PFSK-1 (cell line): ENCODE data around the gene BRF1.

ENCODE experiments used
- FOXP2 ChIP-seq: optimal IDR thresholded peaks from 2 replicates; pipeline ENCODE3; 2011; ENCODE audit warnings: borderline replicate concordance, control low read depth, inconsistent platforms; ENCODE audit not compliant: insufficient read depth; ENCODE audit errors: extremely low read length, extremely low read depth
- POLR2AphosphoS5 ChIP-seq: IDR thresholded peaks from 2 replicates; pipeline ENCODE4 v1.6.1; 2012; ENCODE audit warnings: low read depth, mild to moderate bottlenecking, control low read depth, low read length, moderate library complexity
- SIN3A ChIP-seq: IDR thresholded peaks from 2 replicates; pipeline ENCODE4 v1.6.1; 2012; ENCODE audit warnings: mild to moderate bottlenecking, low read length, moderate library complexity, borderline replicate concordance; ENCODE audit not compliant: insufficient read depth
- TAF1 ChIP-seq: IDR thresholded peaks from 2 replicates; pipeline ENCODE4 v1.6.1; 2012; ENCODE audit warnings: low read length, control low read depth, borderline replicate concordance; ENCODE audit not compliant: insufficient read depth
- TF ChIP-seq, protein P1 (sequence below), 2 experiments: IDR thresholded peaks; 2 replicates each; pipeline versions ENCODE4 v1.6.1 to v1.8.0; 2011 to 2012; ENCODE audit warnings: low read depth in 2 of 2, low read length in 2 of 2, control low read depth in 1 of 2, inconsistent platforms in 1 of 2, mild to moderate bottlenecking in 1 of 2, moderate library complexity in 1 of 2; ENCODE audit not compliant: insufficient read depth in 1 of 2

Gene BRF1

DNA sequence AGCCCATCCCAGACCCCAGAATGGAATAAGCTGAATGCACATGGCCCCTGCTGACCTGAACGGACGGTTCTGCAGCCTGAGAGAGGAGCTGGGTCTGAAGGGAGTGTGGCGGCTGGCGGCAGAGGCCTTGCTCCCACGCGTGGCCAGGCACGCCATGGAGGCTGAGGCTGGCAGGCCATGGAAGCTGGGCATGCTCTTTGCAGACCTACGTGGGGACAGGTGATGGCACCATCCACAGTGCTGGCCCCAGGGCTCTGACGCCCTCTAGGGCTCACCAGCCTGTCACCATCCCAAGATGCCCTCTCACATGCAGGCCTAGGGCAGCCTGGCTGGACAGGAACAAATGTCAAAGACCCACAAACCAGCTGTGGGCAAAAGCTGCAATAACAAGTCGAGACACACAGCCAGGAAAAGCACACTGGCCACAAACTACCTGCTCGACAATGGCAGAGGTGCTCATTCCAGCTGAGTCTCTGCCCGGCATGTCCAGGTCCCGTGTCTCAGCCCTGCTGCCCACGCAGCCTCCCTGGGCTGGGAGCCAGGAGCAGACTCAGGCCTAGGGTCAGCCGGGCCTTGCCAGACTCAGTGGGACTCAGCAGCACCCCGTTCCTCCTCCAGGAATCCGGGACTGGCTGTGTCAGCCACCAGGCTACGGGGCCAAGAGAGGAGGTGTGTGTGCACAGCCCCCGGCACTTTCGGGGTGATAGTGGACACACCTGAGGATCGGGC, 32.8 kb downstream of the BRF1 start:
- TF ChIP-seq, protein P1, sequence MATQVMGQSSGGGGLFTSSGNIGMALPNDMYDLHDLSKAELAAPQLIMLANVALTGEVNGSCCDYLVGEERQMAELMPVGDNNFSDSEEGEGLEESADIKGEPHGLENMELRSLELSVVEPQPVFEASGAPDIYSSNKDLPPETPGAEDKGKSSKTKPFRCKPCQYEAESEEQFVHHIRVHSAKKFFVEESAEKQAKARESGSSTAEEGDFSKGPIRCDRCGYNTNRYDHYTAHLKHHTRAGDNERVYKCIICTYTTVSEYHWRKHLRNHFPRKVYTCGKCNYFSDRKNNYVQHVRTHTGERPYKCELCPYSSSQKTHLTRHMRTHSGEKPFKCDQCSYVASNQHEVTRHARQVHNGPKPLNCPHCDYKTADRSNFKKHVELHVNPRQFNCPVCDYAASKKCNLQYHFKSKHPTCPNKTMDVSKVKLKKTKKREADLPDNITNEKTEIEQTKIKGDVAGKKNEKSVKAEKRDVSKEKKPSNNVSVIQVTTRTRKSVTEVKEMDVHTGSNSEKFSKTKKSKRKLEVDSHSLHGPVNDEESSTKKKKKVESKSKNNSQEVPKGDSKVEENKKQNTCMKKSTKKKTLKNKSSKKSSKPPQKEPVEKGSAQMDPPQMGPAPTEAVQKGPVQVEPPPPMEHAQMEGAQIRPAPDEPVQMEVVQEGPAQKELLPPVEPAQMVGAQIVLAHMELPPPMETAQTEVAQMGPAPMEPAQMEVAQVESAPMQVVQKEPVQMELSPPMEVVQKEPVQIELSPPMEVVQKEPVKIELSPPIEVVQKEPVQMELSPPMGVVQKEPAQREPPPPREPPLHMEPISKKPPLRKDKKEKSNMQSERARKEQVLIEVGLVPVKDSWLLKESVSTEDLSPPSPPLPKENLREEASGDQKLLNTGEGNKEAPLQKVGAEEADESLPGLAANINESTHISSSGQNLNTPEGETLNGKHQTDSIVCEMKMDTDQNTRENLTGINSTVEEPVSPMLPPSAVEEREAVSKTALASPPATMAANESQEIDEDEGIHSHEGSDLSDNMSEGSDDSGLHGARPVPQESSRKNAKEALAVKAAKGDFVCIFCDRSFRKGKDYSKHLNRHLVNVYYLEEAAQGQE (IDR thresholded peaks at IDR 0.05; ENCODE audit: insufficient read depth in 1 of 2, low read depth in 2 of 2, low read length in 2 of 2): no peak
- TF ChIP-seq FOXP2: no peak
- TF ChIP-seq SIN3A: no peak
- no peak for TF ChIP-seq TAF1
- no peak for TF ChIP-seq POLR2AphosphoS5

DNA sequence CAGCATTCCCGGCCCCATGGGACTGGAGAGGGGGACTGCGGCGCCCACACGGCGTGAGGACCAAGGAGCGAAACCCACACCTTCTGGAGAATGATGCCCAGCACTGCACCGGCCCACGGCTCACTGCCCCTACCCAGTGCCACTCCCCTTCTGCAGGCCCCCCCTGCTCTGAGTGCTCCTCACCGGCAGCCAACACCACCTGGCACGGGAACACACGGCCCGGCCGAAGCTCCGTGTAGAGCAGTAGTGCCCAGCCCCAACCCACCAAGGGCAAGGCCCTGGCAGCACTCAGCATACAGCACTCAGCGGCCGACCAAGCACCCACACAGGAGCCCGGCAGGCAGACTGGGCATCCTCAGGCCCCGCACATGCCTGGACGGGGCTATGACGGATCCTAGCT, 39.0 kb downstream of the BRF1 start:
- TF ChIP-seq SIN3A (no peak), TAF1 (no peak), FOXP2 (no peak)

DNA sequence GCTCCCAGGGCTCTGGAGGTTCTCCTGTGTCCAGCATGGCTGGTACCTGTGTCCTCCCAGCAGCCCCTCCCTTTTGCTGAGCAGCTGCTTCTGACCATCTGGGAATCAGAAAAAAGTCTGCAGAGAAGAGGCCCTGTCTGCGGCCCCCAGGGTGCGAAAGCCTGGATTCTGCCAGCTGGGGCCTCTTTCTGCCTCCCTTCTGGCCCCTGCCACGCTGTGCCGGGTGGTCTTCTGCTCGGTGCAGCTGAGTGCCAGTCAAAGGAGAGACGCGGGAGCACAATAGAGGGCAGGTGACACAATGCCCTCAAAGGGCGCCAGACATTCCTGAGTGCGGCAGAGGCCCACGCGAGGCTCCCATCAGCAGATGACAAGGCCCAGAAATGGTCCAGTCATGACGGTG, 39.8 kb downstream of the BRF1 start:
- TF ChIP-seq, protein P1 (IDR thresholded peaks at IDR 0.05; ENCODE audit: insufficient read depth in 1 of 2, low read depth in 2 of 2, low read length in 2 of 2): no peak
- TF ChIP-seq POLR2AphosphoS5 (no peak), TAF1 (no peak), SIN3A (no peak), FOXP2 (no peak)

DNA sequence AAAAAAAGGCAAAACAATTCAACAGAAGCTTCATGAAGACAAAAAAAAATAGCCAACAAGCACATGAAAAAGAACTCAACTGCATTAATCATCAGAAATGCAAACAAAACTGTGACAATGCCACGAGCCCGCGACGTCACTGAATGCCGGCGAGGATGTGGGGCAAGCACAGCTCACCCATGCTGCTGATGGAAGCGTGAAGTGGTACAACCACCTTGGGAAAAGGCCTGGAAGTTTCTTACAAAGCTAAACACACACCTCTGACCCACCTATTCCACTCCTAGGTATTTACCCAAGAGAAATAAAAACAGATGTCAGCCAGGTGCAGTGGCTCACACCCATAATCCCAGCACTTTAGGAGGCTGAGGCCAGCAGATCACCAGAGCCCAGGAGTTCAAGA, 42.0 kb downstream of the BRF1 start:
- TF ChIP-seq FOXP2 (no peak), SIN3A (no peak), POLR2AphosphoS5 (no peak), TAF1 (no peak)
- TF ChIP-seq, protein P1 (IDR thresholded peaks at IDR 0.05; ENCODE audit: insufficient read depth in 1 of 2, low read depth in 2 of 2, low read length in 2 of 2): no peak

DNA sequence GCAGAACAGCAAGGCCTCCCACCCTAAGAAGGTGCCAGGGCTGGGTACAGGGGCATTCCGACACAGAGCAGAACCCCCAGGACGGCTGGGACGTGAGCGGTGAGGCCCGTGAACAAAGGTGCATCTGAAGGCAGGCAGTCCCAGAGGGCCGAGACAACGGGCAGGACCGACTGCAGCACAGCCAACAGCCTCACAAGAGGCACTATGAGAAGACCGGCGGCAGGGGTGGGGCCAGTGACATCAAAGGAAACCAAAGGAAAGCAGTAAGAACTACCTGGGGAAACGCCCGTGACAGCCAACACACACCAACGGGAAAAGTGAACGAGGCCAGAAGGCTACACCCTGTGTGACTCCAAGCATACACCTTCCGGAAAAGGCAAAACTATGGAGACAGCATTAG, 43.3 kb downstream of the BRF1 start:
- TF ChIP-seq POLR2AphosphoS5 (no peak), SIN3A (no peak), FOXP2 (no peak), TAF1 (no peak)
- TF ChIP-seq, protein P1 (IDR thresholded peaks at IDR 0.05; ENCODE audit: insufficient read depth in 1 of 2, low read depth in 2 of 2, low read length in 2 of 2): no peak
